ENCODE results near the gene NTM.

GRCh38 chr11:131658414-131658813, 288.0 kb downstream of the NTM start:
- no peak for TF ChIP-seq POLR2A (IDR thresholded peaks at IDR 0.05; ENCODE audit: borderline replicate concordance, extremely low read depth, insufficient read depth, insufficient read length)
- TF ChIP-seq EZH2 (IDR thresholded peaks at IDR 0.05), result no peak
- no peak for TF ChIP-seq YY1 (IDR thresholded peaks at IDR 0.05; ENCODE audit: extremely low read depth, insufficient replicate concordance, low read depth, low read length)
- TF ChIP-seq CTCF (IDR thresholded peaks at IDR 0.05 in 2 of 3, conservative IDR thresholded peaks at IDR 0.05 in 1 of 3; ENCODE audit: borderline replicate concordance in 1 of 3, insufficient read depth in 1 of 3, low read depth in 2 of 3, low read length in 2 of 3), result no peak
- TF ChIP-seq MAX (IDR thresholded peaks at IDR 0.05), result no peak
- TF ChIP-seq SIN3A (IDR thresholded peaks at IDR 0.05; ENCODE audit: low read depth), result no peak
- TF ChIP-seq EZH2phosphoT487 (IDR thresholded peaks at IDR 0.05; ENCODE audit: borderline replicate concordance), result no peak
- TF ChIP-seq ATF3 (IDR thresholded peaks at IDR 0.05), result no peak
- TF ChIP-seq TCF7L2 (IDR thresholded peaks at IDR 0.05; ENCODE audit: borderline replicate concordance, extremely low read depth, insufficient read depth, insufficient read length), result no peak
- no peak for TF ChIP-seq CEBPB (IDR thresholded peaks at IDR 0.05; ENCODE audit: low read depth)
- TF ChIP-seq ELF1 (IDR thresholded peaks at IDR 0.05; ENCODE audit: borderline replicate concordance, low read depth), result no peak
- no peak for TF ChIP-seq RAD21 (IDR thresholded peaks at IDR 0.05; ENCODE audit: low read depth)
- no peak for TF ChIP-seq REST (IDR thresholded peaks at IDR 0.05; ENCODE audit: low read depth)
- TF ChIP-seq POLR2AphosphoS5 (IDR thresholded peaks at IDR 0.05; ENCODE audit: low read depth, low read length), result no peak

Data from HCT116 (cell line).